HepG2 (cell line): Measurements from ENCODE around the gene ANKRD44. TPM values are rescaled to one million over a fixed set of nuclear protein-coding genes. Genes with fewer than 3 reads are reported as not detected.

Experiments
- ELF3 ChIP-seq: IDR thresholded peaks from 2 replicates; pipeline ENCODE4 v1.6.1; 2016; ENCODE audit warnings: missing genetic modification reagents, missing compliant biosample characterization
- TAF1 ChIP-seq: sonication (generic); formaldehyde crosslinking; IDR thresholded peaks from 2 replicates; pipeline ENCODE4 v1.4.0; 2020; ENCODE audit warnings: missing genetic modification reagents
- TCF7 ChIP-seq: sonication (generic); IDR thresholded peaks from 2 replicates; pipeline ENCODE4 v1.6.1; 2016; ENCODE audit warnings: antibody characterized with exemption, low read depth
- TFE3 ChIP-seq: IDR thresholded peaks from 2 replicates; pipeline ENCODE4 v1.6.1; 2016
- THAP9 ChIP-seq: sonication (generic); formaldehyde crosslinking; IDR thresholded peaks from 2 replicates; pipeline ENCODE4; 2020; ENCODE audit warnings: missing genetic modification reagents, mild to moderate bottlenecking, borderline replicate concordance
- ZNF143 ChIP-seq: sonication (generic); formaldehyde crosslinking; IDR thresholded peaks from 2 replicates; pipeline ENCODE4 v1.4.0; 2020; ENCODE audit warnings: missing genetic modification reagents
- ZNF557 ChIP-seq: sonication (generic); formaldehyde crosslinking; IDR thresholded peaks from 2 replicates; pipeline ENCODE4 v1.4.0; 2020; ENCODE audit warnings: missing genetic modification reagents
- polyA plus RNA-seq, 8 experiments: library from polyadenylated mRNA; depleted of rRNA in 3 of 8; stranded (reverse) in 7 of 8; unstranded in 1 of 8; fragments of >200 nt; fragmentation: Illumina TruSeq in 4 of 8; extraction: Trizol in 4 of 8; gene quantifications; 2 replicates each; pipeline versions ENCODE4 v1.2.1 to v1.2.3, GENCODE V29; 2011 to 2016; ENCODE audit warnings: low read depth in 4 of 8, missing spikeins in 1 of 8, mixed read lengths in 1 of 8; ENCODE audit not compliant: insufficient read depth in 1 of 8
- total RNA-seq, 5 experiments: library from RNA; depleted of rRNA; stranded (reverse); fragments of >200 nt; fragmentation: Illumina TruSeq; extraction: Trizol; gene quantifications; 2 replicates each; pipeline ENCODE4 v1.2.3, GENCODE V29; 2016; ENCODE audit warnings: low read depth in 1 of 5

The ANKRD44 gene
- total and polyA plus RNA-seq, 2 of the 13 experiments (the other 11 are each of a cell fraction or from before 2014, with no cell fraction given) = 0.04 to 0.11 TPM

GRCh38 chr2:197158591-197159550, 151.7 kb downstream of the ANKRD44 start (continued):
- TF ChIP-seq THAP9 (CRISPR knock-in tag) = no peak
- TF ChIP-seq TFE3 = no peak
- TF ChIP-seq ELF3 (CRISPR knock-in tag) = peak; percentile 47; the same call in 1 of the 2 replicates
- TF ChIP-seq ZNF557 (CRISPR knock-in tag) = no peak
- no peak for TF ChIP-seq ZNF143 (CRISPR knock-in tag)
- TF ChIP-seq TAF1 (CRISPR knock-in tag) = no peak
- peak; percentile 46; the same call in 1 of the 2 replicates for TF ChIP-seq TCF7
